ENCODE measurements around the gene DNASE1L2.
"Not testable (repeated sequence)": the region's sequence is repeated elsewhere in the genome, so short reads cannot be mapped to it uniquely, and the experiment has no call there.

DNASE1L2 gene

DNA sequence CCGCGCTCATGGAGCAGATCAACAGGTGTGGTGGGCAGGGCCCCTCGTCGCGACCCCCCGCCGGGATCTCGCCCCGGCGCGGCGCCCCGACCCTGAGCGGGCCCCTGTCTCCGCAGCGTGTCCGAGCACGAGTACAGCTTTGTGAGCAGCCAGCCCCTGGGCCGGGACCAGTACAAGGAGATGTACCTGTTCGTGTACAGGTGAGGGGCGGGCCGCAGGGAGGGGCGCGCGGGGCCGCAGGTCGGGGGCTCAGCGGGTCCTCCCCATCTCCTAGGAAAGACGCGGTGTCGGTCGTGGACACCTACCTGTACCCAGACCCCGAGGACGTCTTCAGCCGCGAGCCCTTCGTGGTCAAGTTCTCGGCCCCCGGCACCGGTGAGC is 848 bp downstream of the DNASE1L2 start:
- no peak for DNase-seq
- peaks cover 46% of the 10 kb centered on the region for H3K36me3 Mint-ChIP-seq (ENCODE audit: low read depth)
- no peak overlapping the region for H3K27ac Mint-ChIP-seq
- H3K27me3 Mint-ChIP-seq, result peaks cover 3% of the 10 kb centered on the region
- H3K4me3 Mint-ChIP-seq, result no peak overlapping the region
- no peaks in the 10 kb centered on the region for H3K9me3 Mint-ChIP-seq
- peaks cover 3% of the 10 kb centered on the region for H3K4me1 Mint-ChIP-seq (ENCODE audit: low read depth)

DNA sequence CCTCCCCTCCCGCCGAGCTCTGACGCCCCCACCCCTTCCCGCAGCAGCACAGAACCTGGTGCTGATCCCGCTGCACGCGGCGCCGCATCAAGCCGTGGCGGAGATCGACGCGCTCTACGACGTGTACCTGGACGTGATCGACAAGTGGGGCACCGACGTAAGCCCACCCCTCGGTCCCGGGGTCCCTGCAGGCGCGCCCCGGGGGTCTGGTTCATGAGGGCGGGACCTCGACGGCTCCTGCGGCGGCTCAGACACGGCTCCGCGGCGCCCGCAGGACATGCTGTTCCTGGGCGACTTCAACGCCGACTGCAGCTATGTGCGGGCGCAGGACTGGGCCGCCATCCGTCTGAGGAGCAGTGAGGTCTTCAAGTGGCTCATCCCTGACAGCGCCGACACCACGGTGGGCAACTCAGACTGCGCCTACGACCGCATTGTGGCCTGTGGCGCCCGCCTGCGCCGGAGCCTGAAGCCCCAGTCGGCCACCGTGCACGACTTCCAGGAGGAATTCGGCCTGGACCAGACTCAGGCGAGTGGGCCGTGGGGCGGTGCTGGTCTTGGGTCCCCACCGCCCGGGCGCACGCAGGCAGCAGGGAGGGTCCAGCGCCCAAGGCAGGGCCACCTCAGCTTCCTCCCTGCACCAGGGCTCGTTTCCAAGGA is 1.4 kb downstream of the DNASE1L2 start:
- Mint-ChIP-seq H3K27ac (no peak overlapping the region), H3K9me3 (no peaks in the 10 kb centered on the region), H3K36me3 (ENCODE audit: low read depth) (peaks cover 50% of the 10 kb centered on the region), H3K4me3 (no peak overlapping the region), H3K4me1 (ENCODE audit: low read depth) (peaks cover 3% of the 10 kb centered on the region), H3K27me3 (peaks cover 3% of the 10 kb centered on the region)
- DNase-seq, result no peak

DNA sequence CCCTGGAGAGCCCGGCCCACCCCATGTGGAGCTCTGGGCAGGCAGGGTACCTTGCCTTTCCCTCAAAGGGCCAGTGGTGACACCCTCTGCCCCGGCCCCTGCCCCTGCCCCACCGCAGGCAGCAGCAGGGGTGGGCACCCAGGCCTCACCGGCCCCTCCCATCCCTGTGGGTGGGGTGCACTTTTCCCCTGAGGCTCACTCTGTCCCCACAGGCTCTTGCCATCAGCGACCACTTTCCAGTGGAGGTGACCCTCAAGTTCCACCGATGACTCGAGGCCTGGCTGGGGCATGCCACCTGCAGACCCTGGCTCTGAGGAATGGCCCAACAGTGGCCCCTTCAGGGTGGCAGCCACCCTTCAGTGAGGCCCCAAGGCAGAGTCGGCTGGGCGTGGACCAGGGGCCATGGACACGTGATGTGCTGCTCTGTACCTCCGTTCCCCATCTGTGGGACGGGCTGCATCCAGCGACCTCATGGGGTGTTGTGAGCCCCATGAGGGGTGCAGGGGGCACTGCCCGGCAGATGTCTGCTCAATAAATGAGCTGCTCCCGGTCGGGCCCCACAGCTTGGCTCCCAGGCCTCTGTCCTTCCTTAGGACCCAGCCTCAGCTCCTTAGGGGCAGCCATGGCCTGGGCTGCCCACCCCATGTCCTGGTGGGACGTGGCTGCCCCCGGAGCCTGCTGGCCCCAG is 2.0 kb downstream of the DNASE1L2 start:
- Mint-ChIP-seq H3K4me1 (ENCODE audit: low read depth) (peaks cover 3% of the 10 kb centered on the region), H3K9me3 (no peaks in the 10 kb centered on the region), H3K36me3 (ENCODE audit: low read depth) (peaks cover 52% of the 10 kb centered on the region), H3K4me3 (no peak overlapping the region), H3K27ac (no peak overlapping the region), H3K27me3 (peaks cover 3% of the 10 kb centered on the region)
- no peak for DNase-seq

DNA sequence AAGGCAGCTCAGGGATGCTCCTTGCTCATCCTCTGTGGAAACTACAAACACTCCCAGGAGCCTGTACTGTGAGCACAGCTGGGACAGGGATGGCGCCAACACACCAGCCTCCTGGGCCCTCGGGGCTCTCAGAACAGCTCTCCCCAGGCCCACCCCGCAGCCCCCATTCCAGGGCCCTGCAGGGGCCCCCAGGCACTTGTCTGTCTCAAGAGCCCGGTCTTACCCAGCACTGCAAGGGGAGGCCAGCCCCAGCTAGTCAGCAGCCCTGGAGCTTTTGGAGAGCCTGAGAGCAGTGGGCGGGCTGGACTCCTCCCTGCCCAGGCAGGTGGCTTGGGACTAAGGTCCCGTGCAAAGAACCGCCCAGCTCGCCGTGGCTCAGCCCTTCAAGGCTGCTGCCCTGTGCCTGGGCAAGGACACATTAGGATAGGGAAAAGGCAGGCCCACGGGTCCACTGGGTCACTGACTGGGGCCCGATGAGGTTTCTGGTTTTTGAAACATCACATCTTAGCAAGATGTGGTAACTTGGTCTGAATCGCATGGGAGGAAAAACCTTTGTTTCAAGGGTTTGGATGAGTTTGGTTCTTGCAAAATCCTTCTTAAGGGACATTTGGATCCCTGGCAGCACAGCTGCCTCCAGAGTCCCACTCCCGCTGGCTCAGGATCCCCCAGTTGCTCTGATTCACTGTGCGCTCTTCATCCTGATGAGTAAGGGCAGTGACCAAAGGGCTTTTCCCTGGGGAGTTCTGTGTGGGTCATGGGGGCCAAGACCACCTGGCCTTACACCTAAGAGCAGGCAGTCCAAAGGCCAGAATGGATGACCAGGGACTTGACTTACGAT is 2.8 kb downstream of the DNASE1L2 start:
- H3K36me3 Mint-ChIP-seq (ENCODE audit: low read depth), result peaks cover 55% of the 10 kb centered on the region
- peaks cover 3% of the 10 kb centered on the region for H3K27me3 Mint-ChIP-seq
- peaks cover 3% of the 10 kb centered on the region for H3K4me1 Mint-ChIP-seq (ENCODE audit: low read depth)
- peak overlapping the region; percentile 67 for H3K27ac Mint-ChIP-seq
- H3K9me3 Mint-ChIP-seq, result no peaks in the 10 kb centered on the region
- no peak overlapping the region for H3K4me3 Mint-ChIP-seq
- DNase-seq, result no peak

DNA sequence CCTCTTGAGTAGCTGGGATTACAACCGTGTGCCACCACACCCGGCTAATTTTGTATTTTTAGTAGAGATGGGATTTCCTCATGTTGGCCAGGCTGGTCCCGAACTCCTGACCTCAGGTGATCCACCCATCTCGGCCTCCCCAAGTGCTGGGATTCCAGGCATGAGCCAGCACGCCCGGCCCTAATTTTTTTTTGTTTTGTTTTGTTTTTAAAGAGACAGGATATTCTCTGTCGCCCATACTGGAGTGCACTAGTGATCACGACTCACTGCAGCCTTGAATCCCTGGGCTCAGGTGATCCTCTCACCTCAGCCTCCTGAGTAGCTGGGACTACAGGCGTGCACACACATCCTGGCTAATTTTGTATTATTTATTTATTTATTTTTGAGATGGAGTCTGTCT is 4.1 kb downstream of the DNASE1L2 start:
- H3K36me3 Mint-ChIP-seq (ENCODE audit: low read depth), result peaks cover 55% of the 10 kb centered on the region
- not testable (repeated sequence) for H3K4me3 Mint-ChIP-seq; H3K4me1 Mint-ChIP-seq (ENCODE audit: low read depth); H3K27ac Mint-ChIP-seq; H3K9me3 Mint-ChIP-seq; DNase-seq; H3K27me3 Mint-ChIP-seq

DNA sequence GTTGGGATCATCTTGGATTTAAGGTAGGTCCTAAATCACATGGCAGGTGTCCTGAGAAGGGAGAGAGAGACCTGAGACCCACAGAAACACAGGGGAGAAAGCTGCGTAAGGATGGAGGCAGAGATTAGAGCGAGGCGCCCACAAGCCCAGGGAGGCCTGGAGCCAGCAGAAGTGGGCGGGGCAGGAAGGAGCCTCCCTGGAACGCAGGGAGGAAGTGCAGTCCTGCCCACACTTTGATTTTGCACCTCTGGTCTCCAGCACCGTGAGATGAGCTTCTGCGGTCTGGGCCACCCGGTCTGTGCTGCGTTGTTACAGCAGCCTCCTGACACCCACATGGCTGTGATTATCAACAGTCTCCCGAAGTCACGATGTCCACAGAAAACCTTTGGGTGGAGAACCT is 6.4 kb downstream of the DNASE1L2 start:
- H3K4me1 Mint-ChIP-seq (ENCODE audit: low read depth), result no peaks in the 10 kb centered on the region

DNA sequence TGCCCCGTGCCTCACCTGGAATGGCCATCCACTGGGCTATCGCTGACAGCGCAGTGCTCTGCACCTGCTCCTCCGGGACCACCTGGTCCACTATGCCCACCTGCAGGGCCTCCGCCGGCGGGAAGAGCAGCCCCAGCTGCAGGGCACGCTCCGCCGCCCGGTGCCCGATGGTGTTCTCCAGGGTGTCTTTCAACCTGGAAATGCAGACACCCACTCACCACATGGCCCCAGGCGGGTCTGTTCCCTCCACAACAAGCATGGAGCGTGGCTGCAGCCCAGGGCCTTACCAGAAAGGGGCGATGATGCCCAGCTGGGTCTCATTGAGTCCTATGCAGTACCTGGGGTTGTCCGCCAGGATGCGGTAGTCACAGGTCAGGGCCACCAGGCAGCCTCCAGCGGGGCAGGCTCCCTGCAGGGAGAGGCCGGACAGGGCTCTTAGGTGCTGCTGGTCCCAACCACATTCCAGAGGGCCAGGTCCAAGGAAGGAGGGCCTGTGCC is 6.8 kb downstream of the DNASE1L2 start:
- H3K36me3 Mint-ChIP-seq (ENCODE audit: low read depth), result peaks cover 69% of the 10 kb centered on the region
- no peak for DNase-seq

More for the DNA sequence above, 6.4 kb downstream of the DNASE1L2 start:
- Mint-ChIP-seq H3K9me3 (no peaks in the 10 kb centered on the region), H3K27ac (peak overlapping the region; percentile 17), H3K4me3 (no peak overlapping the region), H3K36me3 (ENCODE audit: low read depth) (peaks cover 65% of the 10 kb centered on the region), H3K27me3 (no peaks in the 10 kb centered on the region)
- DNase-seq, result no peak

DNA sequence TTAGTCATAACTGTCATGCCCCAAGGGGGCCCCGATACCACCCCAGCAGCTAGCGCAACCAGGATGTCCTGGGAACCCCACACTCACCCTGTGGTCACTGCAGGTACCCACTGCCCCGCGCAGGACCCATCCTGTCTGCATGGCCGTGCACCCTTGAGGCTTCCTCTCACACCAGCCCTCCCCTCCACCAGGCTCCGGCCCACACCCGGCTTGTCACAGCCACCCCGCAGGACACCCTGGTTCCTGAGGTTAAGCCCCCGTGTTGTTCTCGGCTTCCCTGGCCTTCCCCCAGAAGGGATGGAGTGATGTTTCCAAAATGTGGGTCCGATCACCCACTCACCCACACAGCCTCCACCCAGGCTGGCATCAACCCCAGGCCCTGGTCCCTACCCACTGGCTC is 7.5 kb downstream of the DNASE1L2 start:
- peaks cover 75% of the 10 kb centered on the region for H3K36me3 Mint-ChIP-seq (ENCODE audit: low read depth)
- peaks cover 2% of the 10 kb centered on the region for H3K4me1 Mint-ChIP-seq (ENCODE audit: low read depth)
- H3K9me3 Mint-ChIP-seq, result no peaks in the 10 kb centered on the region
- DNase-seq, result no peak
- H3K4me3 Mint-ChIP-seq, result no peak overlapping the region
- H3K27me3 Mint-ChIP-seq, result no peaks in the 10 kb centered on the region
- no peak overlapping the region for H3K27ac Mint-ChIP-seq

More for the DNA sequence above, 6.8 kb downstream of the DNASE1L2 start:
- Mint-ChIP-seq H3K9me3 (no peaks in the 10 kb centered on the region), H3K4me1 (ENCODE audit: low read depth) (no peaks in the 10 kb centered on the region), H3K4me3 (no peak overlapping the region), H3K27me3 (no peaks in the 10 kb centered on the region), H3K27ac (no peak overlapping the region)

DNA sequence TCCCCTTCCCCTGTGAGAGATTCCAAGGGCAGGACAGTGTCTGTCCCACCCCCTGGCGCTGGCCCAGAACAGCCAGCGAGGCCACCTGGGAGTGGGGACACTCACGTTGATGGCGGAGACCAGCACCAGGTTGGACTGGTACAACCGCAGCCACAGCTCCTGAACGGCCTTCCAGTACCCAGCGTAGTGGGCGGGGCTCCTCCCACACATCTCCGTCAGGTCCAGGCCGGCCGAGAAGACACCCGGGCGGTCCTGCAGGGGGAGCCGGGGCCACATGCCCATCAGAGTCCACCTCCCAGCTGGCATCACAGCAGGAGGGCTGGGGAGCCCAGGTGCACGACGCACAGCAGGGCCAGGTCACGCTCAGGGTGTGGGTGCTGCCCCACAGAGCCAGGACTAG is 8.1 kb downstream of the DNASE1L2 start:
- H3K27me3 Mint-ChIP-seq, result no peaks in the 10 kb centered on the region
- H3K4me1 Mint-ChIP-seq (ENCODE audit: low read depth), result peaks cover 2% of the 10 kb centered on the region
- H3K36me3 Mint-ChIP-seq (ENCODE audit: low read depth), result peaks cover 74% of the 10 kb centered on the region
- H3K27ac Mint-ChIP-seq, result no peak overlapping the region
- H3K4me3 Mint-ChIP-seq, result no peak overlapping the region
- H3K9me3 Mint-ChIP-seq, result no peaks in the 10 kb centered on the region
- no peak for DNase-seq

DNA sequence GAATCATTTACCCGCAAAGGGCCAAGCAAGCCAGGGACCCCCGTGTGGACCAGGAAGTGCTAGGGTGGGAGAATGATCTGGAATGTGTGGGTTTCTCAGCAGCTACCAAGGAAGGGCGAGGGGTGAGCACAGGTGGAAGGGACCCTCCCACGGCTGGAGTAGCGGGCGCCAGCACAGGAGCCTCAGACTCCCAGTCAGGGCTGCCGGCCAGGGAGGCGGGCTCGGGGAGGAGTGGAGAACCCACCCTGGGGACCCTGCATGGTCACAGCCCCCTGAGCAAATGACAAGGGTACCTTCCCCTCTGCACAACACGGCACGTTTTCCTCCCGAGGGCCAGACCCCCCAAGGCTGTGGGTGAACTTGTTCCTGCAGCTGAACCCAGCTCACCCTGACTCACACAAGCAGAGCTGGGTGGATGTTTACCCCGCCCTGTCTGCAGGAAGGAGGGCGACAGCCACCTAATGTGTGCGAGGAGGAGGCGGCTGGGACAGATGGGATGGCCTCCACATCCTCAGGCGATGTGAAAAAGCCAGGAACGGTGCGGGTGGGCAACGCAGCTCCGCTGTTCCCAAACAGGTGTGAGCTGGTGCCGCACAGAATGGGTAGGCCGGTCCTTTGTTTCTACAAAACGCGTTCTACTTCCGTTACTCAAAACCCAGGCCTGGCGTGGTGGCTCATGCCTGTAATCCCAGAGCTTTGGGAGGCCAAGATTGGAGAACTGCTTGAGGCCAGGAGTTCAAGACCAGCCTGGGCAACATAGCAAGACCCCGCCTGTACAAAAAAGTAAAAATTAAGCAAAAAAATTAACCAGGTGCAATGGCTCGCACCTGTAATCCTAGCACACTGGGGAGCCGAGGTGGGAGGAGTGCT is 8.9 kb downstream of the DNASE1L2 start:
- Mint-ChIP-seq H3K27me3 (no peaks in the 10 kb centered on the region), H3K9me3 (no peaks in the 10 kb centered on the region), H3K4me3 (no peak overlapping the region), H3K27ac (no peak overlapping the region), H3K36me3 (ENCODE audit: low read depth) (peaks cover 71% of the 10 kb centered on the region), H3K4me1 (ENCODE audit: low read depth) (peaks cover 3% of the 10 kb centered on the region)
- no peak for DNase-seq

DNA sequence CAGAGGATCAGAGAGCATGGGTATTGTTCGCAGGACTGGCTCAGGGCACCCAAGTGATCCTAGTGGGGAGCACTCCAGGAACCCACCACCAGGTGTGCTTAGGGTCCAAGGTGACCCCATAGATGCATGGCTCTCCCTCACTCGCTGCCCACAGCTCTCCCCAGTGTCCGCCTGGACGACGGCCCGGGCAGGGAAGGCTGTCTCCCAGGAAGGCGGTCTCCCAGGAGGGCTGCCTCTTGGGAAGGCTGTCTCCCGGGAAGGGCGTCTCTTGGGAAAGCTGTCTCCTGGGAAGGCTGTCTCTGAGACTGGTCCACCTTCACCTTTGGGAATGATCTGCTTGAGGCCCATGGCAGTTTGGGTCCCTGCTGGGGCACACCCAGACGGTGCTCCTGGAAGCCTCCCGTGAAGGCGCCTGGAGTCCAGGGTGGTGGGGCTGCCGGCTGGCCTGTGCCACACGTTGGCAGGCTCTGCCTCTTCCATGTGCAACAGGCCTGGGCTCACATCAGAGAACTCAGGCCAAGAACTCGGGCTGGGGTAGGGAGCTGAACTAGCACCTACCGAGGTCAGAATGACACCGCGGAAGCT is 10.1 kb downstream of the DNASE1L2 start:
- DNase-seq, result no peak
- H3K36me3 Mint-ChIP-seq (ENCODE audit: low read depth), result peaks cover 77% of the 10 kb centered on the region
- no peaks in the 10 kb centered on the region for H3K27me3 Mint-ChIP-seq
- H3K4me1 Mint-ChIP-seq (ENCODE audit: low read depth), result peaks cover 8% of the 10 kb centered on the region
- H3K27ac Mint-ChIP-seq, result no peak overlapping the region
- no peak overlapping the region for H3K4me3 Mint-ChIP-seq
- no peaks in the 10 kb centered on the region for H3K9me3 Mint-ChIP-seq

DNA sequence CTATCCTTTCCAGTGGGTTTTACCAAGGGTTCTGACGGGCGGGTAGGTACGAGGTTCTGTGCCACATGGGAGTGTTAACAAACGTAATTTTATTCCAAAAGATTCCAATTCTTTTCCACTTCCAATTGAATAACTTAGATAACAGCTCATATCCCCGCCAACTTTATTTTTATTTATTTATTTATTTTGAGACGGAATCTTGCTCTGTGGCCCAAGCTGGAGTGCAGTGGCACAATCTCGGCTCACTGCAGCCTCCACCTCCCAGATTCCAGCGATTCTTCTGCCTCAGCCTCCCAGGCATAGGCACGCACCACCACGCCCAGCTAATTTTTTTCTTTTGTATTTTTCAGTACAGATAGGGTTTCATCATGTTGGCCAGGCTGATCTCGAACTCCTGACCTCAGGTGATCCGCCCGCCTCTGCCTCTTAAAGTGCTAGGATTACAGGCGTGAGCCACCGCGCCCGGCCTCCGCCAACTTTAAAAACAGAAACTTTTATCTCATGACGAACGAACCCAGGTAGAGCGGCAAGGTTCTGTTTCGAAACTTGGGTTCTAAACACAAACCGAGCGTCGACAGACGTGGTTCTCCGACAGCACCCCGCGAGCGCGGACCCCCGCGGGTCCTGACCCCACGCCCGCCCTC is 14.5 kb downstream of the DNASE1L2 start:
- Mint-ChIP-seq H3K9me3 (no peaks in the 10 kb centered on the region), H3K27me3 (no peaks in the 10 kb centered on the region), H3K27ac (peak overlapping the region; percentile 93), H3K4me1 (ENCODE audit: low read depth) (peaks cover 20% of the 10 kb centered on the region), H3K4me3 (peak overlapping the region; percentile 88), H3K36me3 (ENCODE audit: low read depth) (peaks cover 75% of the 10 kb centered on the region)
- peak; percentile 69 for DNase-seq

DNA sequence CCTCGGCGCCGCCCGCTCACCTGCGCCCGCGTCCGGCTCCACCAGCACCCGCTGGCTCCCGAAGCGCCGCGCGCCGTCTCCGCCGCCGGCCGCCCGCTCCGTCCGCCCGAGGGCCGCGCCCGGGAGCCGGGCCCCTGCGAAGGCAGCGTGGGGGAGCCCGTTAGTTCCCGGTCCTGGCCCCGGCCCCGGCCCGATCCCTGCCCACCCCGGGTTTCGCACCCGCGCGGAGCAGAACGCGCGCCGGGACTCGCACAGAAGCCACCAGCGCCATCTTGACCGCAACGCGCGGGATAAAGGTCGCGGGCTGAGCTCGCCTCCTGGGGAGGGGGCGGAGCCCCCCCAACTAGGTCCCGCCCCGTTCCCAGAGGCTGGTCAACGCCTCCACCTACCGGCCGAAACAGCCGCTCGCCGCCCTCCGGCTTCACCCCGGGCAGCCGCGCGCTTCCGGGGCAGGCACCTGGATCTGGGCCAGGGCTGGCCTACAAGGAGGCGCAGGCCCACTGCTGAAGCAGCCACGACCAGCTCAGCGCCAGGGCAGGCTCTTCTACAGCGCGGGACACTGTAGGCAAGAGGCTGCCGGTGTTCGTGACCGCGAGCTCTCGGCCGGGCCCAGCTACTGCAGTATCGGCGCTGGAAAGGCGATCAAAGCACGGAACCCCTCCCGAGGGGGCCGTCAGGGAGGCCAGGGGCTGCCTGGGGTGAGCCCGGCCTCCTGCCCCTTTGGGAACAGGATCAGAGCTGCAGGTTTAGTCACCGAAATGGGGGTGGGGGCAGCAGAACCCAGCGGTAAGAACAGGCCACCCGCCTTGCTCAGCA is 15.3 kb downstream of the DNASE1L2 start, which contains the start of gene ECI1:
Gene ECI1, minus strand, starts transcription at position 292 of the 816 bp plus-strand sequence. Its CDS starts 21 bp downstream, at position 271.
- no peaks in the 10 kb centered on the region for H3K27me3 Mint-ChIP-seq
- H3K4me3 Mint-ChIP-seq, result peak within 1 kb of the TSS; percentile 88

More for the DNA sequence above, 15.3 kb downstream of the DNASE1L2 start, which contains the start of gene ECI1:
- peak; percentile 88 for DNase-seq
- peaks cover 75% of the 10 kb centered on the region for H3K36me3 Mint-ChIP-seq (ENCODE audit: low read depth)
- peaks cover 20% of the 10 kb centered on the region for H3K4me1 Mint-ChIP-seq (ENCODE audit: low read depth)
- H3K9me3 Mint-ChIP-seq, result no peaks in the 10 kb centered on the region
- H3K27ac Mint-ChIP-seq, result peak within 1 kb of the TSS; percentile 93

Measured in activated T-cell treated with anti-CD3 and anti-CD28 coated beads, Interleukin-2, amount 50 U/mL, for 24 hours (primary cell).